Measurements from ENCODE around the gene GTF2F2.

The GTF2F2 gene

DNA sequence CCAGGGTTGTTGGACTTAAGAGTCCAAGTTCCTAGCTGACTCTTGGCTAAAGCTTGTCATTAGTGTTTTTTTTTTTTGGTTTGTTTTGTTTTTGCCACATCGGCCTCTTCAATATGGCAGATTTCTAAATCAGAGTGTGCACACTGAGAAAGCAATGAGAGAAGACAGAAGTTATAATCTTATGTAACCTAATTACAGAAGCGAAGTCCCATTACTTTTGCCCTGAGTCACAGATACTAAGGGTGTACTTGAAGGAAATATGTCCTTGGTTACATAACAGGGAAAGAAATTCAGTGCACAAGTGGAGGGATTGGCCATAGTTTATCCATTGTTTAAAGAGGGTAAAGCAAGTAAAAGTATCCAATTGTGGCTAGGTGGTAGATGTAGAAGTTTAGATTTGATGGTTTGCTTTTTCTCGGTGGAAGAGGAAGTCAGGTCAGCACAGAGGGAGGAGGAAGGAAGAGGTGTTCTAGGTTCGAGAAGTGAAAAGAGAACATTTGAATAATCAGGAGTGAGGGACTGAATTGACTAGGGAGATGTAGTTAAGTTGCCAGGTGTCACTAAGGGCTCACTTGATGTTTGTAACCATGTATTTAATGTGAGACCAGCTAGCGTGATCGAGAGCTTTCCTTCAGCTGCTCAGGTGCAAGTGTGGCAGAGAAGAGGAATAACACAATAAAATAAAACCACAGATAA is 12.2 kb downstream of the GTF2F2 start:
- TF ChIP-seq, protein P1, sequence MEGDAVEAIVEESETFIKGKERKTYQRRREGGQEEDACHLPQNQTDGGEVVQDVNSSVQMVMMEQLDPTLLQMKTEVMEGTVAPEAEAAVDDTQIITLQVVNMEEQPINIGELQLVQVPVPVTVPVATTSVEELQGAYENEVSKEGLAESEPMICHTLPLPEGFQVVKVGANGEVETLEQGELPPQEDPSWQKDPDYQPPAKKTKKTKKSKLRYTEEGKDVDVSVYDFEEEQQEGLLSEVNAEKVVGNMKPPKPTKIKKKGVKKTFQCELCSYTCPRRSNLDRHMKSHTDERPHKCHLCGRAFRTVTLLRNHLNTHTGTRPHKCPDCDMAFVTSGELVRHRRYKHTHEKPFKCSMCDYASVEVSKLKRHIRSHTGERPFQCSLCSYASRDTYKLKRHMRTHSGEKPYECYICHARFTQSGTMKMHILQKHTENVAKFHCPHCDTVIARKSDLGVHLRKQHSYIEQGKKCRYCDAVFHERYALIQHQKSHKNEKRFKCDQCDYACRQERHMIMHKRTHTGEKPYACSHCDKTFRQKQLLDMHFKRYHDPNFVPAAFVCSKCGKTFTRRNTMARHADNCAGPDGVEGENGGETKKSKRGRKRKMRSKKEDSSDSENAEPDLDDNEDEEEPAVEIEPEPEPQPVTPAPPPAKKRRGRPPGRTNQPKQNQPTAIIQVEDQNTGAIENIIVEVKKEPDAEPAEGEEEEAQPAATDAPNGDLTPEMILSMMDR (IDR thresholded peaks at IDR 0.05; ENCODE audit: low read depth, low read length, missing control alignments): no peak
- H3K36me3 ChIP-seq (replicated peaks): no peaks in the 10 kb centered on the region
- H3K27me3 ChIP-seq (replicated peaks): no peaks in the 10 kb centered on the region
- H3K4me3 ChIP-seq (ENCODE audit: low read depth, low read length): no peak overlapping the region
- H3K27ac ChIP-seq: no peak overlapping the region
- no peak for DNase-seq
- in situ Hi-C loops (cut with HindIII; ENCODE audit: low pct_ligation_motif_present, low sequenced_read_pairs): no loop called here

DNA sequence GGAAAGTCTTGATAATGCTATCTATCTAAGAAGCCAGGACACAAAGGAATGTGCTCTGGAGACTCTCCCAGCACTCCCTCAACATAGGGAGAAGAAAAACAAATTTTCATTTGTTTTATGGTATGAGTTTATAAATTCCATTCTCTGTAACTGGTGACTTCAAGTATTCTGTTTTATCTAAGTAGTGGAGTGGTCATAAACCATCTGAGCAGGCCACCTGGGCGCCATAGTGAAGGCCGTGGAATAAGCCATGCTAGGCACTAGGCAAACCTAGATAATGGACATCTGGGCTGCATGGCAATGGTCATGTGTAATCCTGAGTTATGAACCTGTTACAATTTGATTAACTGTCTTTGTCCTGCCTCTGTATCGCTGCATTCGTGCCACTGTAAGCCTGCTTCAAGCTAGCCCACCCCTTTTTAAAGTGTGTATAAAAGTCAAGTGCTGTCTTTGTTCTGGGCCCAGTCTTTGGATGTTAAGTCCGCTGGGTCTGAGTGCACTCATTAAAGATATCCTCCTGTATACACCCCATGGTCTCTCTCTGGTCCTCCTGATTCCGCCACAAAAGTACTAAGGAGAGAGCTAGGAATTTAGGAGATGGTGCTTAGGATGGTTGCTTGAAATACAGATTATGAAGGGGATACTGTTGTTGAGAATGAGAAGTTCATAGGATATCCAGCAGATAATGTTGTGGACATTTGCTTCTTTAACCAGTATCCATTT is 13.2 kb downstream of the GTF2F2 start:
- DNase-seq: no peak
- Histone ChIP-seq H3K36me3 (replicated peaks) (no peaks in the 10 kb centered on the region), H3K4me3 (ENCODE audit: low read depth, low read length) (no peak overlapping the region), H3K27me3 (replicated peaks) (no peaks in the 10 kb centered on the region), H3K27ac (no peak overlapping the region)
- TF ChIP-seq, protein P1 (IDR thresholded peaks at IDR 0.05; ENCODE audit: low read depth, low read length, missing control alignments): no peak
- in situ Hi-C loops (cut with HindIII; ENCODE audit: low pct_ligation_motif_present, low sequenced_read_pairs): no loop called here

DNA sequence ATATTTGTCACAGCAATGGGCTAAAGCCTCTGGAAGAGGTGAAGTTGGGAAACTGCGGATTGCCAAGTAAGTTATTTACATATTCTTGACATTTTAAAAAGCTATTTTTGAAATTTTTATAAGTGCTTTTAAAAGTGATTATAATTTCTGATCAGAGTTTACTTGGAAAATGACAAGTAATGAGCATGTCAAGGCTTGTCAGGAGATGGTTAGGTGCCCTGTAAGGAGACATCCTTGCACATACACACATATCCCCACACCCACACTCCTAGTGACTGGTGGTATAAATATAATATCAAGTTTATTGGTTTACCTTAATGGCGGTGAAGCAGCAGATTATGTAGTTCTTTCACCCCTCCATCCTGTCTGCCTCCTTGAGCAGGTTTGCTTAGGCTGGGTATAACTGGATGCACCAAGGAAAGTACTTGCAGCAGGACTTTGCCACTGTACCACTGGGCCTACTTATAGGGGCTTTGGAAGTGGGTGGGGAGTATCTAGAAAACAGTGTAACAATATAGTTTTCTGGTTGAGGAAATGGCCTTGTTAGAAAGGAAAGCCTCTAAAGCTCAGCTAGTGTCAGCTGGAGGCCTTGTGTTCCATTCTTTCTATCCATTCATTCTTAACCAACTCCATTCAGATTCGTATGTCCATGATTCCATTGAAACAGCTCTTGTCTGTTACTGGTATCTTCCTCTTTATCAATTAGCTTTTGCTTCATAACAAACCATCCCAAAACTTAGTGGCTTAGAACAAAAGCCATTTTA is 16.6 kb downstream of the GTF2F2 start:
- Histone ChIP-seq H3K27me3 (replicated peaks) (no peaks in the 10 kb centered on the region), H3K36me3 (replicated peaks) (no peaks in the 10 kb centered on the region), H3K27ac (no peak overlapping the region), H3K4me3 (ENCODE audit: low read depth, low read length) (no peak overlapping the region)
- no peak for DNase-seq
- TF ChIP-seq, protein P1 (IDR thresholded peaks at IDR 0.05; ENCODE audit: low read depth, low read length, missing control alignments): no peak
- in situ Hi-C loops (cut with HindIII; ENCODE audit: low pct_ligation_motif_present, low sequenced_read_pairs): no loop called here

DNA sequence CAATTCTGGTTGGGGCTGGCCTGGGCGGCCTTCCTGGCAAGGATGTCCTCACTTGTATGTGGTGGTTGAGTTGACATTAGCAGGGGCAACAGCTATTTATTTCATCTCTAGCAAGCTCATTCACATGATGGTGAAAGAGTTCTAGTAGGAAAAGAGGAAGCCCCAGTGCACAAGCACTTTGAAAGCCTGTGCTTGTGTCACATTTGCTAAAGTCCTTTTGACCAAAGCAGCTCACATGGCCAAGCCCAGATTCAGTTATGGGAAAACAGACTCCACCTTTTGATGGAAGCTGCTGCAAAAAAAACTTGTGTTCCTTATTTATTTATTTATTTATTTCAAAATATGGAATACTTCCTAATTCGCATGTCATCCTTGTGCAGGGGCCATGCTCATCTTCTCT is 17.2 kb downstream of the GTF2F2 start:
- H3K36me3 ChIP-seq (replicated peaks): no peaks in the 10 kb centered on the region
- in situ Hi-C loops (cut with HindIII; ENCODE audit: low pct_ligation_motif_present, low sequenced_read_pairs): no loop called here
- H3K27me3 ChIP-seq (replicated peaks): no peaks in the 10 kb centered on the region
- no peak overlapping the region for H3K4me3 ChIP-seq (ENCODE audit: low read depth, low read length)
- no peak for DNase-seq
- H3K27ac ChIP-seq: no peak overlapping the region
- TF ChIP-seq, protein P1 (IDR thresholded peaks at IDR 0.05; ENCODE audit: low read depth, low read length, missing control alignments): no peak

DNA sequence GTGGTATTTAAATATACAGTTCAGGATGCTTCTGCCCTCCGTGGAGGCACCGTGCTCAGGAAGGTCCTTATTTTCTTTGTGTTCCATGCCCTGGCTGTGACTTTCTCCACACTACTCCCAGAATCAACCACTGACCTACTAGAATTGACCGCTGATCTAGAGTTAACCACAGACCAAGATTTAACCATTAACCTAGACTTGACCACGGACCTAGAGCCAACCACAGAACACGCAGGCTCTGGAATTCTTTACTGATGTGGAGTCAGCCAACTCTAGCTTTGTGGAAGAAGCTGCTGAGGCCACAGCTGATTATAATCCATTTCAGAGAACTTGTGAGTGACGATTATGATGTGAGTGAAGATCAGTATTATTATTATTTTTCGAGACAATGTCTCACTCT is 18.0 kb downstream of the GTF2F2 start:
- Histone ChIP-seq H3K36me3 (replicated peaks) (no peaks in the 10 kb centered on the region), H3K27ac (no peak overlapping the region), H3K27me3 (replicated peaks) (no peaks in the 10 kb centered on the region), H3K4me3 (ENCODE audit: low read depth, low read length) (no peak overlapping the region)
- DNase-seq: no peak
- TF ChIP-seq, protein P1 (IDR thresholded peaks at IDR 0.05; ENCODE audit: low read depth, low read length, missing control alignments): no peak
- in situ Hi-C loops (cut with HindIII; ENCODE audit: low pct_ligation_motif_present, low sequenced_read_pairs): no loop called here
